Spleen (tissue), 11 donors: Measurements from ENCODE around the gene SDC1. TPM values are rescaled to one million over a fixed set of nuclear protein-coding genes. Genes with fewer than 3 reads are reported as not detected.

Experiments used
- DNase-seq: peaks from one replicate; pipeline ENCODE4 v3.0.0-alpha.2; 2020
- H3K27ac ChIP-seq, 8 donors: fragments of 200-600 bp; sonication (generic) in 7 of 8; 1 replicate in 4 of 8; 2 replicates in 4 of 8; pipeline versions ENCODE4 v1.5.0 to v1.8.0; 2016 to 2021; ENCODE audit warnings: inconsistent platforms in 4 of 8, mild to moderate bottlenecking in 4 of 8, moderate library complexity in 1 of 8
- H3K27me3 ChIP-seq, 7 donors: fragments of 200-600 bp; sonication (generic) in 6 of 7; replicated peaks in 1 of 7; 1 replicate in 4 of 7; 2 replicates in 3 of 7; pipeline versions ENCODE4 v1.5.0 to v1.8.0; 2016 to 2021; ENCODE audit warnings: inconsistent platforms in 3 of 7, mild to moderate bottlenecking in 1 of 7
- H3K36me3 ChIP-seq, 6 donors: fragments of 200-600 bp; sonication (generic) in 5 of 6; 1 replicate in 4 of 6; 2 replicates in 2 of 6; pipeline versions ENCODE4 v1.5.0 to v1.8.0; 2016 to 2021; ENCODE audit warnings: inconsistent platforms in 2 of 6
- H3K4me1 ChIP-seq, 6 donors: fragments of 200-600 bp; sonication (generic) in 5 of 6; 1 replicate in 3 of 6; 2 replicates in 3 of 6; pipeline versions ENCODE4 v1.5.0 to v1.8.0; 2016 to 2021; ENCODE audit warnings: inconsistent platforms in 3 of 6
- H3K4me3 ChIP-seq, 8 donors: fragments of 200-600 bp; sonication (generic) in 7 of 8; 1 replicate in 4 of 8; 2 replicates in 4 of 8; pipeline versions ENCODE4 v1.5.0 to v1.8.0; 2016 to 2021; ENCODE audit warnings: inconsistent platforms in 4 of 8, mild to moderate bottlenecking in 4 of 8, moderate library complexity in 2 of 8
- H3K9me3 ChIP-seq, 8 donors: fragments of 200-600 bp; sonication (generic) in 7 of 8; 1 replicate in 4 of 8; 2 replicates in 4 of 8; pipeline versions ENCODE4 v1.5.0 to v1.8.0; 2016 to 2021; ENCODE audit warnings: inconsistent platforms in 4 of 8
- POLR2A ChIP-seq, 3 donors: fragments of 450-650 bp; IDR thresholded peaks; one replicate each; pipeline ENCODE4 v1.5.1; 2017; ENCODE audit warnings: antibody characterized with exemption in 3 of 3, mild to moderate bottlenecking in 1 of 3
- POLR2AphosphoS5 ChIP-seq, 3 donors: sonication (generic); formaldehyde crosslinking; IDR thresholded peaks; one replicate each; pipeline ENCODE4 v1.5.1; 2017; ENCODE audit warnings: antibody characterized with exemption in 3 of 3
- WGBS, 5 donors: extraction: QIAGEN DNeasy Blood & Tissue Kit in 3 of 5; methylation state at CpG; one replicate each; pipeline versions ENCODE4 v1.1.5 to v1.1.7; 2013 to 2018; 5-methylcytosine and 5-hydroxymethylcytosine counted together
- intact Hi-C: fragments of 100-400 bp; cut with DNase I; formaldehyde crosslinking; loops from one replicate; pipeline ENCODE4 v1.15.0; 2023; ENCODE audit warnings: low total_unique reads
- polyA plus RNA-seq, 3 donors: library from polyadenylated mRNA; stranded (reverse); fragments of 200-250 nt; gene quantifications; one replicate each; pipeline ENCODE4 v1.2.1, GENCODE V29; 2013
- total RNA-seq, 7 donors: library from RNA; depleted of rRNA in 3 of 7; stranded (reverse); fragments of >200 nt in 3 of 7; fragmentation: NEBNext Ultra II Directional in 4 of 7; extraction: Animal tissue kit (Norgen Biotek cat#: 25700) in 4 of 7; gene quantifications; one replicate each; pipeline versions ENCODE4 v1.1.0 to v1.2.1, GENCODE V29; 2016 to 2021
- TF ChIP-seq, protein P1 (sequence below), 11 experiments: fragments of 200-600 bp in 7 of 11; fragments of 450-650 bp in 4 of 11; sonication (generic) in 4 of 11; IDR thresholded peaks in 8 of 11; conservative IDR thresholded peaks in 3 of 11; 1 replicate in 7 of 11; 2 replicates in 4 of 11; pipeline versions ENCODE4 v1.4.0 to v1.8.0; 2016 to 2021; ENCODE audit warnings: antibody characterized with exemption in 11 of 11, inconsistent platforms in 4 of 11, mild to moderate bottlenecking in 1 of 11
- donor health status: healthy with polysubstance abuse.
- donor health status: DM: no; HTN: no; CAD: no; lungs with moderate emphysema.
- donor health status: DM: no; HTN: no; CAD: no.
- donor health status: Bipolar disorder and iron deficiency.
- donor health status: healthy.
- donor health status: DM: no; HTN: no; CAD: no.
- donor health status: DM: yes; HTN: yes; CAD: no.

The SDC1 gene
- total and polyA plus RNA-seq, 10 donors = 0.54 to 43.8 (median 15.3) TPM

DNA sequence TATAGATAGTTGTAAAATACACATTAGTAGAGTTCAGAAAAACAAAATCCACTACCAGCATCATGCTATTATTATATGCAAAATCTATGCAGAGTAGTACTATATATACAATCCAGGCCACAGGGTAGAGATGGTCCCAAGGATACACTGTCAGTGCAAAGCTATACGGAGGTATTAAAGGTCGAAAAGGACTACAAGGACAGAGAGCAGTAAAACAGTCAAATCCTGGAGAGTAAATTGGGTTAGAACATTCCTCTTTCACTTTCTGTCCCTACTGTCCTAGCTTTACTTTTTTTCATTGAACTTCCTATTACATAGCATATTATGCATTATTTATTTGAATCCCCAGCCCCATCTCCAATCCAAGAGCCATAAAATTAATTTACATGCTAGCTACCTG, 39.7 kb upstream of the SDC1 start:
- intact Hi-C loops = no loop called here
- Histone ChIP-seq H3K4me3 (no peak overlapping the region), H3K27ac (no peak overlapping the region), H3K36me3 (peaks cover 0 to 91% (median 14%) of the 10 kb centered on the region in 6 donors), H3K9me3 (no peaks in the 10 kb centered on the region), H3K4me1 (peaks cover 0 to 9% (median 0%) of the 10 kb centered on the region in 6 donors), H3K27me3 (no peaks in the 10 kb centered on the region)
- DNase-seq = no peak
- WGBS, 5 donors = 67 to 81% (median 75%) methylated on average over 2 of the region's 2 CpGs
- TF ChIP-seq, protein P1, sequence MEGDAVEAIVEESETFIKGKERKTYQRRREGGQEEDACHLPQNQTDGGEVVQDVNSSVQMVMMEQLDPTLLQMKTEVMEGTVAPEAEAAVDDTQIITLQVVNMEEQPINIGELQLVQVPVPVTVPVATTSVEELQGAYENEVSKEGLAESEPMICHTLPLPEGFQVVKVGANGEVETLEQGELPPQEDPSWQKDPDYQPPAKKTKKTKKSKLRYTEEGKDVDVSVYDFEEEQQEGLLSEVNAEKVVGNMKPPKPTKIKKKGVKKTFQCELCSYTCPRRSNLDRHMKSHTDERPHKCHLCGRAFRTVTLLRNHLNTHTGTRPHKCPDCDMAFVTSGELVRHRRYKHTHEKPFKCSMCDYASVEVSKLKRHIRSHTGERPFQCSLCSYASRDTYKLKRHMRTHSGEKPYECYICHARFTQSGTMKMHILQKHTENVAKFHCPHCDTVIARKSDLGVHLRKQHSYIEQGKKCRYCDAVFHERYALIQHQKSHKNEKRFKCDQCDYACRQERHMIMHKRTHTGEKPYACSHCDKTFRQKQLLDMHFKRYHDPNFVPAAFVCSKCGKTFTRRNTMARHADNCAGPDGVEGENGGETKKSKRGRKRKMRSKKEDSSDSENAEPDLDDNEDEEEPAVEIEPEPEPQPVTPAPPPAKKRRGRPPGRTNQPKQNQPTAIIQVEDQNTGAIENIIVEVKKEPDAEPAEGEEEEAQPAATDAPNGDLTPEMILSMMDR (IDR thresholded peaks at IDR 0.05 in 8 of 11, conservative IDR thresholded peaks at IDR 0.05 in 3 of 11) = no peak
- TF ChIP-seq POLR2AphosphoS5 (IDR thresholded peaks at IDR 0.05) (no peak), POLR2A (IDR thresholded peaks at IDR 0.05) (no peak)

DNA sequence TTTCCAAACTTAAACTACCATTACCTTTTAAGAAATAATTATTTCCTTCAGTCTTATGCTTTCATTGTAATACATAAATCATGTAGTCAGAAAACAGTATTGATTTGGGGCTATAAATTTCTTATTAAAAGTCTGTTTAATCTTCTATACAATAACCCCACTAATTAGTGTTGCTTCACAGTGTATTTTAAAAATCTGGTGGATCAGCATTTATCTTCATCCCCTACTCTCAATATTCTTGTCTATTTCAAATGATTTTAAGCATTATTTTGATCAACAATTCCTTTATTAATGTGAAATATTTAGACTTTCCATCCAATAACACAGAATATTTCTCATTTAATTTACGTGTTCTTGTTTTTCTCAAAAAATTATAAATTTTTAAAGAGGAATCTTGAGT, 32.5 kb upstream of the SDC1 start:
- no peak for DNase-seq
- H3K4me3 ChIP-seq = no peak overlapping the region
- TF ChIP-seq, protein P1 (IDR thresholded peaks at IDR 0.05 in 8 of 11, conservative IDR thresholded peaks at IDR 0.05 in 3 of 11) = no peak
- TF ChIP-seq POLR2AphosphoS5 (IDR thresholded peaks at IDR 0.05) (no peak), POLR2A (IDR thresholded peaks at IDR 0.05) (no peak)
- H3K4me1 ChIP-seq = no peaks in the 10 kb centered on the region
- intact Hi-C loops = no loop called here
- WGBS, 5 donors = 94 to 100% (median 98%) methylated on average over 1 of the region's 1 CpG
- H3K27ac ChIP-seq = no peak overlapping the region
- peaks cover 3 to 100% (median 73%) of the 10 kb centered on the region in 6 donors for H3K36me3 ChIP-seq
- H3K27me3 ChIP-seq = no peaks in the 10 kb centered on the region
- no peaks in the 10 kb centered on the region for H3K9me3 ChIP-seq

DNA sequence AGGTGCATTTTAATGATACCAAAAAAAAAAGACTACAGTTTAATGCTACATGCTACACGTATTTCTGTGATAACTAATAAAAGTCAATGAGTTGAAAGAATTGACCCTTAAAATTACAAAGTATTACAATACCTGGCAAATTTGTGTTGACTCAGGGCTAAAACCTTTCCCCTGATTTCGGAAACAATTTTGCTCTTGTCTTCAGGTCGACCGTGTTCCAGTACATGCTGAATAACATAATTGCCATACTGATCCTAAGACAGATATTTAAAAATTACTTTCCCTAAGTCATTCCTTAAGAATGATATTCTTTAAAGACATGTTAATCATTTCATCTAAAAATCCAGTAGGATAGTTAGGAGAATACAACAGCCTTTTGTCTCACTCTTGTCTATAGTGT, 29.8 kb upstream of the SDC1 start:
- Histone ChIP-seq H3K27me3 (no peaks in the 10 kb centered on the region), H3K4me1 (no peaks in the 10 kb centered on the region), H3K9me3 (no peaks in the 10 kb centered on the region), H3K27ac (no peak overlapping the region), H3K4me3 (no peak overlapping the region), H3K36me3 (peaks cover 3 to 100% (median 82%) of the 10 kb centered on the region in 6 donors)
- WGBS, 5 donors = 95 to 98% (median 96%) methylated on average over 4 of the region's 4 CpGs
- intact Hi-C loops = no loop called here
- no peak for DNase-seq
- TF ChIP-seq POLR2A (IDR thresholded peaks at IDR 0.05) = no peak

DNA sequence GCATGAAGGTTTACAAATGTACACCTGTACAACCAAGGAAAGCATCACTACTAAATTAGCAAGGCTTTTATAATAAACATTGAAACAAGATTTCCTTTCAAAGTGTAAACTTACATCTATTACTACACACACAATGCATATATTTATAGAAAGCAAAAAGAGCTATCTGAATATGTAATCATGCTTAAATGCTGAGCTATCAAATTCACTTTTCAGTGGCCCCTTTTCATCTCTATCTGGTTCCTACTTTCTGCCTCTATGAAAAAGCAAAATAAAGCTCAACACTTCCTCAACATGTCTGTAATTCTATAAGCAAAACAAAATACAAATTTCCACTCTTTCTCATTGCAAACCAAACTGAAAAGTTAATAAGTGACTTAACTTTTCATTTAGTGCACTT, 25.5 kb upstream of the SDC1 start:
- H3K4me1 ChIP-seq = no peaks in the 10 kb centered on the region
- no peak overlapping the region for H3K27ac ChIP-seq
- DNase-seq = no peak
- peaks cover 3 to 100% (median 73%) of the 10 kb centered on the region in 6 donors for H3K36me3 ChIP-seq
- no peak for TF ChIP-seq POLR2AphosphoS5 (IDR thresholded peaks at IDR 0.05)
- TF ChIP-seq, protein P1 (IDR thresholded peaks at IDR 0.05 in 8 of 11, conservative IDR thresholded peaks at IDR 0.05 in 3 of 11) = no peak
- no peak for TF ChIP-seq POLR2A (IDR thresholded peaks at IDR 0.05)
- H3K4me3 ChIP-seq = no peak overlapping the region
- intact Hi-C loops = no loop called here
- H3K9me3 ChIP-seq = no peaks in the 10 kb centered on the region
- H3K27me3 ChIP-seq = no peaks in the 10 kb centered on the region

DNA sequence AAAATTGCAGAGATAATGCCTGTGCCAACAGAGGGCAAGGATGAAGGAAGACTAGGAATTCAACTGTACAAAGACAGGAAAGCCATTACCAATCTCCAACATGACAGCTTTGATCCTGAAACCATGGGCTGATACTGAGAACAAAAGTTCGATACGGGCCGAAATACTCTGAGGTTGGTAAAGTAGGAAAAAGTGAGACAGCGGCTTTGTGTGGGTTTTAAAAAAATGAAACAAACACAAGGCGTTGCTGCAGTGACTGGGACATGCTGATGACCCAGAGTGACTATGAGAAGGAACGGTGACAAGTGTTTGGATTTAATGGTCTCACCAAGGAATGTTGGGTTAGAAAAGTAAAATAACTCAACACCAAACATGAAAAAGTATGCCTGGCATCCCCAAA, 24.2 kb upstream of the SDC1 start:
- 84 to 96% (median 94%) methylated on average over 6 of the region's 6 CpGs for WGBS, 5 donors
- no peaks in the 10 kb centered on the region for H3K27me3 ChIP-seq
- no peaks in the 10 kb centered on the region for H3K4me1 ChIP-seq
- no peak for DNase-seq
- H3K36me3 ChIP-seq = peaks cover 3 to 91% (median 62%) of the 10 kb centered on the region in 6 donors
- no peak overlapping the region for H3K4me3 ChIP-seq
- intact Hi-C loops = no loop called here
- TF ChIP-seq, protein P1 (IDR thresholded peaks at IDR 0.05 in 8 of 11, conservative IDR thresholded peaks at IDR 0.05 in 3 of 11) = no peak
- TF ChIP-seq POLR2A (IDR thresholded peaks at IDR 0.05) (no peak), POLR2AphosphoS5 (IDR thresholded peaks at IDR 0.05) (no peak)
- no peaks in the 10 kb centered on the region for H3K9me3 ChIP-seq
- H3K27ac ChIP-seq = no peak overlapping the region
